Suprapubic skin (tissue), 4 donors: Measurements from ENCODE around the gene TOM1L2. TPM values are rescaled to one million over a fixed set of nuclear protein-coding genes. Genes with fewer than 3 reads are reported as not detected.
"Not testable (repeated sequence)": the region's sequence is repeated elsewhere in the genome, so short reads cannot be mapped to it uniquely, and the experiment has no call there.

ENCODE experiments used
- DNase-seq, 2 donors: peaks; one replicate each; pipeline ENCODE4 v3.0.0-alpha.2; 2019; ENCODE audit warnings: low spot score in 2 of 2
- H3K27ac ChIP-seq: fragments of 200-600 bp; sonication (generic); one replicate; pipeline ENCODE4 v1.5.1; 2019
- H3K27me3 ChIP-seq: fragments of 200-600 bp; sonication (generic); one replicate; pipeline ENCODE4 v1.5.1; 2019
- H3K36me3 ChIP-seq: fragments of 200-600 bp; sonication (generic); one replicate; pipeline ENCODE4 v1.5.1; 2019
- H3K4me1 ChIP-seq: fragments of 200-600 bp; sonication (generic); one replicate; pipeline ENCODE4 v1.5.1; 2019
- H3K4me3 ChIP-seq: fragments of 200-600 bp; sonication (generic); one replicate; pipeline ENCODE4 v1.5.1; 2019; ENCODE audit warnings: mild to moderate bottlenecking
- H3K9me3 ChIP-seq: fragments of 200-600 bp; sonication (generic); one replicate; pipeline ENCODE4 v1.5.1; 2019
- CTCF ChIP-seq, 2 donors: fragments of 200-600 bp in 1 of 2; fragments of 450-650 bp in 1 of 2; sonication (generic) in 1 of 2; IDR thresholded peaks; one replicate each; pipeline ENCODE4 v1.5.1; 2016 to 2019; ENCODE audit warnings: antibody characterized with exemption in 2 of 2, mild to moderate bottlenecking in 1 of 2, moderate library complexity in 1 of 2
- EP300 ChIP-seq: sonication (generic); formaldehyde crosslinking; IDR thresholded peaks from one replicate; pipeline ENCODE4 v1.6.1; 2017; ENCODE audit warnings: antibody characterized with exemption
- POLR2A ChIP-seq, 2 donors: fragments of 450-650 bp; IDR thresholded peaks; one replicate each; pipeline ENCODE4 v1.6.1; 2017; ENCODE audit warnings: antibody characterized with exemption in 2 of 2, mild to moderate bottlenecking in 2 of 2, moderate library complexity in 2 of 2
- POLR2AphosphoS5 ChIP-seq, 3 donors: sonication (generic); formaldehyde crosslinking; IDR thresholded peaks; one replicate each; pipeline ENCODE4 v1.6.1; 2017; ENCODE audit warnings: antibody characterized with exemption in 3 of 3
- WGBS: methylation state at CpG from one replicate; pipeline ENCODE4 v1.1.5; 2018; 5-methylcytosine and 5-hydroxymethylcytosine counted together
- total RNA-seq, 4 donors: library from RNA; depleted of rRNA; stranded (reverse); fragments of >200 nt; gene quantifications; one replicate each; pipeline ENCODE4 v1.1.0, GENCODE V29; 2016

Gene TOM1L2
- total RNA-seq, 4 donors from 2014 or later, result 128 to 259 (median 162) TPM

GRCh38 chr17:17944242-17944641 lies 28.0 kb downstream of the TOM1L2 start:
- no peak overlapping the region for H3K27ac ChIP-seq
- WGBS, result 80% methylated on average over 7 of the region's 7 CpGs
- H3K4me1 ChIP-seq, result peaks cover 42% of the 10 kb centered on the region

GRCh38 chr17:17943281-17943984 lies 28.8 kb downstream of the TOM1L2 start:
- DNase-seq, result no peak
- Histone ChIP-seq H3K27ac (no peak overlapping the region), H3K4me1 (peaks cover 50% of the 10 kb centered on the region), H3K9me3 (no peaks in the 10 kb centered on the region), H3K27me3 (no peaks in the 10 kb centered on the region), H3K4me3 (no peak overlapping the region), H3K36me3 (no peaks in the 10 kb centered on the region)
- 54% methylated on average over 3 of the region's 3 CpGs for WGBS
- TF ChIP-seq POLR2A (IDR thresholded peaks at IDR 0.05), result no peak

More at GRCh38 chr17:17944242-17944641, 28.0 kb downstream of the TOM1L2 start:
- TF ChIP-seq CTCF (IDR thresholded peaks at IDR 0.05) (no peak), POLR2AphosphoS5 (IDR thresholded peaks at IDR 0.05) (no peak), POLR2A (IDR thresholded peaks at IDR 0.05) (no peak)
- Histone ChIP-seq H3K27me3 (no peaks in the 10 kb centered on the region), H3K36me3 (no peaks in the 10 kb centered on the region), H3K9me3 (no peaks in the 10 kb centered on the region), H3K4me3 (no peak overlapping the region)
- DNase-seq, result no peak

GRCh38 chr17:17942846-17943245 lies 29.4 kb downstream of the TOM1L2 start:
- DNase-seq, result no peak
- Histone ChIP-seq H3K9me3 (no peaks in the 10 kb centered on the region), H3K27me3 (no peaks in the 10 kb centered on the region), H3K4me1 (peaks cover 56% of the 10 kb centered on the region), H3K27ac (peak overlapping the region; percentile 54), H3K36me3 (no peaks in the 10 kb centered on the region), H3K4me3 (no peak overlapping the region)
- no peak for TF ChIP-seq POLR2AphosphoS5 (IDR thresholded peaks at IDR 0.05)
- TF ChIP-seq CTCF (IDR thresholded peaks at IDR 0.05), result no peak
- TF ChIP-seq EP300, result no peak
- no peak for TF ChIP-seq POLR2A (IDR thresholded peaks at IDR 0.05)

- Histone ChIP-seq H3K36me3 (no peaks in the 10 kb centered on the region), H3K4me3 (no peak overlapping the region), H3K4me1 (peaks cover 71% of the 10 kb centered on the region), H3K27ac (no peak overlapping the region), H3K27me3 (no peaks in the 10 kb centered on the region), H3K9me3 (no peaks in the 10 kb centered on the region)
- 65% methylated on average over 5 of the region's 5 CpGs for WGBS
- TF ChIP-seq POLR2AphosphoS5 (IDR thresholded peaks at IDR 0.05) (no peak), POLR2A (IDR thresholded peaks at IDR 0.05) (no peak), CTCF (IDR thresholded peaks at IDR 0.05) (no peak), EP300 (no peak)
- no peak for DNase-seq
Measured at GRCh38 chr17:17941015-17941414, 31.2 kb downstream of the TOM1L2 start.

GRCh38 chr17:17940441-17940911 lies 31.7 kb downstream of the TOM1L2 start:
- Histone ChIP-seq H3K4me3 (no peak overlapping the region), H3K27me3 (no peaks in the 10 kb centered on the region), H3K9me3 (no peaks in the 10 kb centered on the region), H3K36me3 (no peaks in the 10 kb centered on the region), H3K4me1 (peaks cover 76% of the 10 kb centered on the region), H3K27ac (no peak overlapping the region)
- DNase-seq, result no peak
- no peak for TF ChIP-seq EP300
- TF ChIP-seq POLR2A (IDR thresholded peaks at IDR 0.05), result no peak
- TF ChIP-seq POLR2AphosphoS5 (IDR thresholded peaks at IDR 0.05), result no peak
- no peak for TF ChIP-seq CTCF (IDR thresholded peaks at IDR 0.05)
- 58% methylated on average over 3 of the region's 3 CpGs for WGBS

- H3K27me3 ChIP-seq, H3K36me3 ChIP-seq, H3K4me3 ChIP-seq, H3K9me3 ChIP-seq, DNase-seq, H3K27ac ChIP-seq: not testable (repeated sequence)
- WGBS, result 86% methylated on average over 7 of the region's 7 CpGs
- H3K4me1 ChIP-seq, result peaks cover 82% of the 10 kb centered on the region
Measured at GRCh38 chr17:17939941-17940340, 32.3 kb downstream of the TOM1L2 start.
